Panc1 (cell line): ENCODE data around the gene NEURL4. TPM values are rescaled to one million over a fixed set of nuclear protein-coding genes. Genes with fewer than 3 reads are reported as not detected.
"Not testable (repeated sequence)": the region's sequence is repeated elsewhere in the genome, so short reads cannot be mapped to it uniquely, and the experiment has no call there.

Source experiments
- ATAC-seq: fragments of 200-7000 bp; cut with Tn5 transposase; 2 replicates; pipeline ENCODE4 v1.9.1; 2020; ENCODE audit warnings: mild to moderate bottlenecking, moderate library complexity
- BruUV-seq: library from RNA; stranded (reverse); fragments of 400-500 nt; replicated peaks from 2 replicates; lab custom pipeline; 2021; lab: Mats Ljungman, UMichigan
- CTCF ChIA-PET: fragments of 300-600 bp; sonication (Branson Sonifier 250); formaldehyde crosslinking; loops from one replicate; lab custom pipeline; 2022; ENCODE audit warnings: antibody characterized with exemption; lab: Charles Lee
- POLR2A ChIA-PET: fragments of 300-600 bp; sonication (Branson Sonifier 250); formaldehyde crosslinking; loops from one replicate; lab custom pipeline; 2022; ENCODE audit warnings: antibody characterized with exemption; lab: Charles Lee
- DNase-seq: peaks from one replicate; pipeline ENCODE4 v3.0.0-alpha.2; 2010; ENCODE audit warnings: low read depth, low spot score
- H3K27ac ChIP-seq: 2 replicates; pipeline ENCODE4 v1.5.1; 2011; ENCODE audit warnings: mild to moderate bottlenecking, low read length, inconsistent platforms
- H3K27me3 ChIP-seq: fragments of 200-500 bp; sonication (Bioruptor generic); 2 replicates; pipeline ENCODE4 v1.6.0; 2014; ENCODE audit warnings: low read length, inconsistent platforms; ENCODE audit not compliant: control insufficient read depth, insufficient read depth
- H3K36me3 ChIP-seq: fragments of 200-500 bp; sonication (Bioruptor generic); 2 replicates; pipeline ENCODE4 v1.5.1; 2014; ENCODE audit warnings: inconsistent platforms, mild to moderate bottlenecking, low read length, moderate library complexity; ENCODE audit not compliant: control insufficient read depth, insufficient read depth
- H3K4me1 ChIP-seq: 2 replicates; pipeline ENCODE4 v1.5.1; 2011; ENCODE audit warnings: inconsistent platforms, mild to moderate bottlenecking, low read length, moderate library complexity; ENCODE audit not compliant: control insufficient read depth, insufficient read depth
- H3K4me3 ChIP-seq, 2 experiments: 2 replicates each; pipeline ENCODE4 v1.5.1; 2011 to 2012; ENCODE audit warnings: low read depth in 2 of 2, low read length in 2 of 2, mild to moderate bottlenecking in 2 of 2, inconsistent platforms in 1 of 2, moderate library complexity in 1 of 2
- H3K9me3 ChIP-seq: fragments of 200-500 bp; sonication (Bioruptor generic); 2 replicates; pipeline ENCODE4 v1.5.1; 2014; ENCODE audit warnings: low read depth, mild to moderate bottlenecking, inconsistent platforms, low read length, moderate library complexity; ENCODE audit not compliant: control insufficient read depth, insufficient read depth
- POLR2AphosphoS5 ChIP-seq: IDR thresholded peaks from 2 replicates; pipeline ENCODE4 v1.6.1; 2012; ENCODE audit warnings: mild to moderate bottlenecking, low read depth, low read length, moderate library complexity
- REST ChIP-seq, 2 experiments: IDR thresholded peaks; 2 replicates each; pipeline ENCODE4 v1.6.1; 2011 to 2012; ENCODE audit warnings: low read depth in 2 of 2, control low read depth in 1 of 2, low read length in 1 of 2, mild to moderate bottlenecking in 1 of 2, moderate library complexity in 1 of 2; ENCODE audit not compliant: insufficient read depth in 1 of 2
- SIN3A ChIP-seq: IDR thresholded peaks from 2 replicates; pipeline ENCODE4 v1.6.1; 2012; ENCODE audit warnings: low read depth, mild to moderate bottlenecking, low read length, moderate library complexity, borderline replicate concordance; ENCODE audit not compliant: insufficient read depth
- TCF7L2 ChIP-seq: IDR thresholded peaks from 2 replicates; pipeline ENCODE4 v1.6.1; 2011; ENCODE audit warnings: mild to moderate bottlenecking, low read depth, low read length, inconsistent platforms
- in situ Hi-C: cut with HindIII; loops from 2 replicates; pipeline ENCODE4 v1.10.0; 2016; ENCODE audit warnings: low sequenced_read_pairs, low pct_unique_long_range_greater_than_20kb
- intact Hi-C: fragments of 100-400 bp; cut with micrococcal nuclease; formaldehyde crosslinking; loops from one replicate; pipeline ENCODE4 v1.10.0; 2022; ENCODE audit not compliant: unreplicated experiment
- total RNA-seq: library from RNA; stranded (reverse); gene quantifications from one replicate; pipeline ENCODE4 v1.2.1, GENCODE V29; 2021; ENCODE audit not compliant: unreplicated experiment
- TF ChIP-seq, protein P1 (sequence below): fragments of 450-650 bp; IDR thresholded peaks from 2 replicates; pipeline ENCODE4 v1.5.1; 2017; ENCODE audit warnings: mild to moderate bottlenecking

The NEURL4 gene
- total RNA-seq, 1 experiment from 2014 or later = 58.9 TPM

DNA sequence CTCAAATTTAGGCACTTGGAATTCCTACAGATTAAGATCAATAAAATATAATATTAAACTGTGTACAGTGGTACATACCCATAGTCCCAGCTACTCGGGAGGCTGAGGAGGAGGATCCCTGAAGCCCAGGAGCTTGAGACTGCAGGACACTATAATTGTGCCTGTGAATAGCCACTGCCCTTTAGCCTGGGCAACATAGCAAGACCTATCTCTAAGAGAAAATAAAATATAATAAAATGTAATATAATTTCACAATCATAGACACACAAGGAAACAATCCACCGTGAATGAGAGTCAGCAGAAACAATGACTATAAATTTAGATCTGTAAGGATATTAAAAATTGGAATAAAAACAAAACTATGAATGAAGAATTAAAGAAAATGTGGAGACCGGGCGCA, 41.7 kb upstream of the NEURL4 start:
- H3K36me3 ChIP-seq = no peaks in the 10 kb centered on the region
- intact Hi-C loops = no loop called here
- no peak overlapping the region for H3K27ac ChIP-seq
- no peak overlapping the region for H3K4me3 ChIP-seq
- DNase-seq (no peak), ATAC-seq (no peak)
- H3K4me1 ChIP-seq = no peaks in the 10 kb centered on the region
- H3K27me3 ChIP-seq = no peaks in the 10 kb centered on the region
- no peak for TF ChIP-seq TCF7L2
- no peak for TF ChIP-seq POLR2AphosphoS5
- no peak for TF ChIP-seq REST (IDR thresholded peaks at IDR 0.05; ENCODE audit: insufficient read depth in 1 of 2, low read depth in 2 of 2, low read length in 1 of 2)
- TF ChIP-seq, protein P1, sequence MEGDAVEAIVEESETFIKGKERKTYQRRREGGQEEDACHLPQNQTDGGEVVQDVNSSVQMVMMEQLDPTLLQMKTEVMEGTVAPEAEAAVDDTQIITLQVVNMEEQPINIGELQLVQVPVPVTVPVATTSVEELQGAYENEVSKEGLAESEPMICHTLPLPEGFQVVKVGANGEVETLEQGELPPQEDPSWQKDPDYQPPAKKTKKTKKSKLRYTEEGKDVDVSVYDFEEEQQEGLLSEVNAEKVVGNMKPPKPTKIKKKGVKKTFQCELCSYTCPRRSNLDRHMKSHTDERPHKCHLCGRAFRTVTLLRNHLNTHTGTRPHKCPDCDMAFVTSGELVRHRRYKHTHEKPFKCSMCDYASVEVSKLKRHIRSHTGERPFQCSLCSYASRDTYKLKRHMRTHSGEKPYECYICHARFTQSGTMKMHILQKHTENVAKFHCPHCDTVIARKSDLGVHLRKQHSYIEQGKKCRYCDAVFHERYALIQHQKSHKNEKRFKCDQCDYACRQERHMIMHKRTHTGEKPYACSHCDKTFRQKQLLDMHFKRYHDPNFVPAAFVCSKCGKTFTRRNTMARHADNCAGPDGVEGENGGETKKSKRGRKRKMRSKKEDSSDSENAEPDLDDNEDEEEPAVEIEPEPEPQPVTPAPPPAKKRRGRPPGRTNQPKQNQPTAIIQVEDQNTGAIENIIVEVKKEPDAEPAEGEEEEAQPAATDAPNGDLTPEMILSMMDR = no peak
- no peak for TF ChIP-seq SIN3A
- ChIA-PET CTCF (no interaction called here), POLR2A (interaction anchor here (0.6 kb wide), 1 partner anchor 279 kb away, joined by 8 read pairs; no protein-coding TSS in a partner anchor)
- in situ Hi-C loops = no loop called here
- BruUV-seq = no TSS peak
- H3K9me3 ChIP-seq = no peaks in the 10 kb centered on the region

DNA sequence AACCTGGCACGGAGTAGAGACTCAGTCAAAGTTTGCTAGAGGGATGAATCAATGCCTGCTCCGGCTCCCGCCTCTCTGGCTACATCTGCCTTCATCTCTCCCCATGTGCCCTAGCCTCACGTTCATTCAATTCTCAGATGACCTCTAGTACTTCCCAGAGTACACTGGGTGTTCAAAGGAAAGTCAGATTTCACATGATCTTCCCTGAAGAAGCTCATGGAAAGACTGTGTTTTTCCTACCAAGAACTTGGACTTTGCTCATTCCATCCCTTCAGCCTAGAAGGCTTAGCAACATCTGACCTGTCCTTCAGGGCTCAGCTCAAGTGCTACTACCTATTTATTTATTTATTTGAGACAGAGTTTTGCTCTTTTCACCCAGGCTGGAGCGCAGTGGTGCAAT, 40.7 kb upstream of the NEURL4 start:
- TF ChIP-seq REST (IDR thresholded peaks at IDR 0.05; ENCODE audit: insufficient read depth in 1 of 2, low read depth in 2 of 2, low read length in 1 of 2) = no peak
- TF ChIP-seq SIN3A = no peak
- TF ChIP-seq, protein P1 = no peak
- TF ChIP-seq TCF7L2 = no peak
- no peak for TF ChIP-seq POLR2AphosphoS5
- Histone ChIP-seq H3K36me3 (no peaks in the 10 kb centered on the region), H3K27me3 (no peaks in the 10 kb centered on the region), H3K27ac (no peak overlapping the region), H3K9me3 (no peaks in the 10 kb centered on the region), H3K4me1 (no peaks in the 10 kb centered on the region), H3K4me3 (no peak overlapping the region)
- intact Hi-C loops (no loop called here), in situ Hi-C loops (no loop called here)
- ChIA-PET CTCF (no interaction called here), POLR2A (interaction anchor here (0.6 kb wide), 1 partner anchor 177 kb away, joined by 7 read pairs; no protein-coding TSS in a partner anchor)
- no peak for ATAC-seq
- DNase-seq = no peak
- BruUV-seq = no TSS peak

GRCh38 chr17:7368599-7368994, 39.5 kb upstream of the NEURL4 start:
- CTCF ChIA-PET = interaction anchor here (0.8 kb wide), 1 partner anchor 107 kb away, joined by 4 read pairs; no protein-coding TSS in a partner anchor
- H3K9me3 ChIP-seq, DNase-seq, H3K4me1 ChIP-seq, intact Hi-C loops, H3K27ac ChIP-seq, H3K4me3 ChIP-seq, H3K36me3 ChIP-seq, ATAC-seq, POLR2A ChIA-PET, H3K27me3 ChIP-seq, in situ Hi-C loops, BruUV-seq: not testable (repeated sequence)
